HG02623 (cell line): ENCODE measurements around the gene PVR.
"Not testable (repeated sequence)": the region's sequence is repeated elsewhere in the genome, so short reads cannot be mapped to it uniquely, and the experiment has no call there.

Source experiments
- ATAC-seq: cut with Tn5 transposase; IDR thresholded peaks from one replicate; pipeline ENCODE4 v1.9.1; 2021; ENCODE audit warnings: moderate library complexity; ENCODE audit not compliant: unreplicated experiment

The PVR gene

GRCh38 chr19:44694184-44694579 lies 50.5 kb downstream of the PVR start:
- no peak for ATAC-seq

GRCh38 chr19:44696939-44697669 lies 53.4 kb downstream of the PVR start:
- no peak for ATAC-seq

- ATAC-seq, result no peak
These were observed 53.9 kb downstream of the PVR start for GRCh38 chr19:44697670-44698034.

- ATAC-seq, result no peak
These were observed 54.9 kb downstream of the PVR start, which contains the start of gene CEACAM16 for GRCh38 chr19:44698492-44699201. Gene CEACAM16, plus strand, starts transcription at chr19:44699151. Its CDS starts 2,306 bp downstream, at chr19:44701457.

- ATAC-seq, result no peak
These were observed 56.8 kb downstream of the PVR start for GRCh38 chr19:44700547-44700946.

GRCh38 chr19:44701228-44701627 lies 57.5 kb downstream of the PVR start:
- no peak for ATAC-seq

- ATAC-seq, result no peak
These were observed 59.0 kb downstream of the PVR start for GRCh38 chr19:44702551-44703176.

- no peak for ATAC-seq
These were observed 59.8 kb downstream of the PVR start for GRCh38 chr19:44703336-44704078.

GRCh38 chr19:44704982-44705381 lies 61.3 kb downstream of the PVR start:
- no peak for ATAC-seq

- no peak for ATAC-seq
These were observed 61.8 kb downstream of the PVR start for GRCh38 chr19:44705502-44706010.

GRCh38 chr19:44706506-44707236 lies 63.0 kb downstream of the PVR start:
- no peak for ATAC-seq

GRCh38 chr19:44707794-44708193 lies 64.1 kb downstream of the PVR start:
- no peak for ATAC-seq

- ATAC-seq, result no peak
These were observed 65.2 kb downstream of the PVR start for GRCh38 chr19:44708940-44709339.

- not testable (repeated sequence) for ATAC-seq
These were observed 65.9 kb downstream of the PVR start for GRCh38 chr19:44709434-44710266.

GRCh38 chr19:44710483-44710882 lies 66.8 kb downstream of the PVR start:
- no peak for ATAC-seq

GRCh38 chr19:44712864-44713515 lies 69.3 kb downstream of the PVR start:
- ATAC-seq, result no peak
